ENCODE results near the gene AKAP8L.
A peak's percentile ranks its signal among the peaks of the same experiment; 100 is the strongest.

AKAP8L gene

GRCh38 chr19:15452111-15453047 is 33.6 kb upstream of the AKAP8L start:
- ATAC-seq, result no peak
- Mint-ChIP-seq H3K9me3 (peaks cover 6 to 8% of the 10 kb centered on the region in 2 donors), H3K4me1 (peaks cover 42% of the 10 kb centered on the region), H3K4me3 (no peak overlapping the region), H3K27me3 (no peaks in the 10 kb centered on the region), H3K27ac (no peak overlapping the region)
- no peak for DNase-seq

GRCh38 chr19:15450528-15450890 is 31.7 kb upstream of the AKAP8L start:
- Mint-ChIP-seq H3K4me1 (peaks cover 34% of the 10 kb centered on the region), H3K4me3 (peak overlapping the region; percentile 81 to 83), H3K9me3 (peaks cover 6 to 8% of the 10 kb centered on the region in 2 donors), H3K27ac (peak overlapping the region; percentile 15 to 66), H3K27me3 (no peaks in the 10 kb centered on the region)
- DNase-seq, result no peak
- no peak for ATAC-seq

GRCh38 chr19:15449620-15450527 is 31.1 kb upstream of the AKAP8L start, which contains the start of gene WIZ:
WIZ (minus strand) TSS chr19:15449956; CDS start chr19:15448307, 1,649 bp downstream.
- Mint-ChIP-seq H3K4me1 (peaks cover 30% of the 10 kb centered on the region), H3K9me3 (peaks cover 6 to 8% of the 10 kb centered on the region in 2 donors), H3K4me3 (peak within 1 kb of the TSS; percentile 81 to 83), H3K27me3 (no peaks in the 10 kb centered on the region), H3K27ac (peak within 1 kb of the TSS; percentile 49 to 66)
- DNase-seq, result peak; percentile 81 to 87
- ATAC-seq, result peak; percentile 79

GRCh38 chr19:15448778-15449619 is 30.2 kb upstream of the AKAP8L start:
- Mint-ChIP-seq H3K27me3 (no peaks in the 10 kb centered on the region), H3K27ac (peak overlapping the region; percentile 49 to 55), H3K9me3 (peaks cover 6 to 8% of the 10 kb centered on the region in 2 donors), H3K4me1 (peaks cover 25% of the 10 kb centered on the region), H3K4me3 (peak overlapping the region; percentile 59 to 63)
- DNase-seq (peak in 1 of 2 donors; percentile 28), ATAC-seq (no peak)

GRCh38 chr19:15448044-15448777 is 29.4 kb upstream of the AKAP8L start:
- no peak for DNase-seq
- Mint-ChIP-seq H3K27ac (no peak overlapping the region), H3K4me3 (peak overlapping the region in 1 of 2 donors; percentile 63), H3K9me3 (peaks cover 6 to 8% of the 10 kb centered on the region in 2 donors), H3K4me1 (peaks cover 25% of the 10 kb centered on the region), H3K27me3 (no peaks in the 10 kb centered on the region)
- no peak for ATAC-seq

- Mint-ChIP-seq H3K4me3 (no peak overlapping the region), H3K27ac (peak overlapping the region in 1 of 2 donors; percentile 37), H3K9me3 (peaks cover 6 to 8% of the 10 kb centered on the region in 2 donors), H3K27me3 (no peaks in the 10 kb centered on the region), H3K4me1 (peaks cover 23% of the 10 kb centered on the region)
- no peak for DNase-seq
- ATAC-seq, result no peak
Measured at GRCh38 chr19:15447057-15447456, 28.3 kb upstream of the AKAP8L start.

GRCh38 chr19:15445807-15446376 is 27.1 kb upstream of the AKAP8L start:
- ATAC-seq (no peak), DNase-seq (no peak)
- Mint-ChIP-seq H3K4me1 (peaks cover 15% of the 10 kb centered on the region), H3K4me3 (no peak overlapping the region), H3K27ac (peak overlapping the region in 1 of 2 donors; percentile 69), H3K27me3 (no peaks in the 10 kb centered on the region), H3K9me3 (peaks cover 6 to 8% of the 10 kb centered on the region in 2 donors)

GRCh38 chr19:15445227-15445605 is 26.4 kb upstream of the AKAP8L start:
- Mint-ChIP-seq H3K27ac (peak overlapping the region in 1 of 2 donors; percentile 69), H3K4me3 (no peak overlapping the region), H3K27me3 (no peaks in the 10 kb centered on the region), H3K9me3 (peaks cover under 1 to 3% of the 10 kb centered on the region in 2 donors), H3K4me1 (peaks cover 8% of the 10 kb centered on the region)
- no peak for DNase-seq
- ATAC-seq, result no peak

GRCh38 chr19:15444505-15445226 is 25.9 kb upstream of the AKAP8L start:
- DNase-seq, result no peak
- H3K4me1 Mint-ChIP-seq, result peaks cover 6% of the 10 kb centered on the region
- no peak overlapping the region for H3K4me3 Mint-ChIP-seq
- H3K27me3 Mint-ChIP-seq, result no peaks in the 10 kb centered on the region
- ATAC-seq, result no peak
- H3K9me3 Mint-ChIP-seq, result no peaks in the 10 kb centered on the region
- no peak overlapping the region for H3K27ac Mint-ChIP-seq

GRCh38 chr19:15443838-15444237 is 25.1 kb upstream of the AKAP8L start:
- no peak for ATAC-seq
- H3K27me3 Mint-ChIP-seq, result no peaks in the 10 kb centered on the region
- H3K4me1 Mint-ChIP-seq, result peaks cover 2% of the 10 kb centered on the region
- no peak overlapping the region for H3K4me3 Mint-ChIP-seq
- H3K27ac Mint-ChIP-seq, result no peak overlapping the region
- H3K9me3 Mint-ChIP-seq, result no peaks in the 10 kb centered on the region
- DNase-seq, result no peak

GRCh38 chr19:15443325-15443724 is 24.5 kb upstream of the AKAP8L start:
- Mint-ChIP-seq H3K9me3 (no peaks in the 10 kb centered on the region), H3K27ac (no peak overlapping the region), H3K4me3 (no peak overlapping the region), H3K4me1 (no peaks in the 10 kb centered on the region), H3K27me3 (no peaks in the 10 kb centered on the region)
- no peak for ATAC-seq
- DNase-seq, result no peak

GRCh38 chr19:15442142-15442920 is 23.5 kb upstream of the AKAP8L start:
- no peak for DNase-seq
- H3K4me1 Mint-ChIP-seq, result no peaks in the 10 kb centered on the region
- no peaks in the 10 kb centered on the region for H3K27me3 Mint-ChIP-seq

GRCh38 chr19:15441317-15441716 is 22.5 kb upstream of the AKAP8L start:
- no peak overlapping the region for H3K27ac Mint-ChIP-seq
- no peaks in the 10 kb centered on the region for H3K27me3 Mint-ChIP-seq
- no peak for DNase-seq
- no peak overlapping the region for H3K4me3 Mint-ChIP-seq
- H3K4me1 Mint-ChIP-seq, result peaks cover 4% of the 10 kb centered on the region
- no peaks in the 10 kb centered on the region for H3K9me3 Mint-ChIP-seq
- no peak for ATAC-seq

More at GRCh38 chr19:15442142-15442920, 23.5 kb upstream of the AKAP8L start:
- ATAC-seq, result no peak
- no peak overlapping the region for H3K4me3 Mint-ChIP-seq
- no peaks in the 10 kb centered on the region for H3K9me3 Mint-ChIP-seq
- no peak overlapping the region for H3K27ac Mint-ChIP-seq

Measured in stimulated activated naive CD8-positive, alpha-beta T cell treated with anti-CD3 and anti-CD28 coated beads, Interleukin-15, amount 100 ng/mL, for 72 hours (primary cell).